PC-9 (cell line): Measurements from ENCODE around the gene MYO5A. TPM values are rescaled to one million over a fixed set of nuclear protein-coding genes. Genes with fewer than 3 reads are reported as not detected.

Experiments used
- BruUV-seq: library from RNA; stranded (reverse); fragments of 400-500 nt; replicated peaks from 2 replicates; lab custom pipeline; 2021; lab: Mats Ljungman, UMichigan
- CTCF ChIA-PET: fragments of 300-600 bp; sonication (Branson Sonifier 250); formaldehyde crosslinking; loops from one replicate; lab custom pipeline; 2022; ENCODE audit warnings: antibody characterized with exemption; lab: Charles Lee
- POLR2A ChIA-PET: fragments of 300-600 bp; sonication (Branson Sonifier 250); formaldehyde crosslinking; loops from one replicate; lab custom pipeline; 2022; ENCODE audit warnings: antibody characterized with exemption; ENCODE audit not compliant: unreplicated experiment; lab: Charles Lee
- DNase-seq, 2 experiments: peaks; one replicate each; pipeline versions ENCODE4 v3.0.0 to v3.0.0-alpha.2; 2015 to 2022; ENCODE audit warnings: mixed read lengths in 1 of 2
- H2AFZ ChIP-seq: fragments of 200-600 bp; sonication (generic); 2 replicates; pipeline ENCODE4 v1.8.1; 2017; ENCODE audit warnings: antibody characterized with exemption
- H3F3A ChIP-seq: fragments of 200-600 bp; sonication (generic); 2 replicates; pipeline ENCODE4 v1.8.1; 2017; ENCODE audit warnings: antibody characterized with exemption, mild to moderate bottlenecking, low read depth; ENCODE audit not compliant: insufficient read depth
- H3K27ac ChIP-seq: fragments of 200-600 bp; sonication (generic); 2 replicates; pipeline ENCODE4 v1.6.1; 2016; ENCODE audit warnings: mixed run types
- H3K27me3 ChIP-seq: fragments of 200-600 bp; sonication (generic); 2 replicates; pipeline ENCODE4 v1.6.1; 2016; ENCODE audit warnings: low read depth, mixed run types; ENCODE audit not compliant: insufficient read depth
- H3K36me3 ChIP-seq: fragments of 200-600 bp; sonication (generic); 2 replicates; pipeline ENCODE4 v1.6.1; 2016; ENCODE audit warnings: low read depth, mixed run types
- H3K4me1 ChIP-seq: fragments of 200-600 bp; sonication (generic); replicated peaks from 2 replicates; pipeline ENCODE4 v1.6.1; 2016; ENCODE audit warnings: mixed run types; ENCODE audit not compliant: insufficient read depth
- H3K4me2 ChIP-seq: fragments of 200-600 bp; sonication (generic); 2 replicates; pipeline ENCODE4 v1.6.1; 2017; ENCODE audit warnings: mixed run types
- H3K4me3 ChIP-seq: fragments of 200-600 bp; sonication (generic); 2 replicates; pipeline ENCODE4 v1.6.1; 2016; ENCODE audit warnings: mixed run types
- H3K79me2 ChIP-seq: fragments of 200-600 bp; sonication (generic); 2 replicates; pipeline ENCODE4 v1.6.1; 2017; ENCODE audit warnings: low read depth, mixed run types
- H3K9me2 ChIP-seq: fragments of 200-600 bp; sonication (generic); 2 replicates; pipeline ENCODE4 v1.8.1; 2017; ENCODE audit warnings: mild to moderate bottlenecking; ENCODE audit not compliant: insufficient read depth
- H3K9me3 ChIP-seq: fragments of 200-600 bp; sonication (generic); 2 replicates; pipeline ENCODE4 v1.8.1; 2016; ENCODE audit warnings: low read depth; ENCODE audit not compliant: insufficient read depth
- H4K20me1 ChIP-seq: fragments of 200-600 bp; sonication (generic); 2 replicates; pipeline ENCODE4 v1.8.1; 2017; ENCODE audit not compliant: insufficient read depth
- EZH2 ChIP-seq: fragments of 200-600 bp; sonication (generic); IDR thresholded peaks from 2 replicates; pipeline ENCODE4 v1.8.0; 2017; ENCODE audit warnings: antibody characterized with exemption, low read depth
- intact Hi-C: fragments of 100-400 bp; cut with micrococcal nuclease; formaldehyde crosslinking; loops from one replicate; pipeline ENCODE4 v1.10.0; 2022; ENCODE audit not compliant: unreplicated experiment
- total RNA-seq: library from RNA; stranded (reverse); gene quantifications from 2 replicates; pipeline ENCODE4 v1.2.3, GENCODE V29; 2021
- TF ChIP-seq, protein P1 (sequence below): fragments of 200-600 bp; sonication (generic); conservative IDR thresholded peaks from 2 replicates; pipeline ENCODE4 v1.6.1; 2017; ENCODE audit warnings: mixed run types, antibody characterized with exemption, mild to moderate bottlenecking, moderate library complexity

The MYO5A gene
- total RNA-seq, 1 experiment from 2014 or later = 10.7 TPM

DNA sequence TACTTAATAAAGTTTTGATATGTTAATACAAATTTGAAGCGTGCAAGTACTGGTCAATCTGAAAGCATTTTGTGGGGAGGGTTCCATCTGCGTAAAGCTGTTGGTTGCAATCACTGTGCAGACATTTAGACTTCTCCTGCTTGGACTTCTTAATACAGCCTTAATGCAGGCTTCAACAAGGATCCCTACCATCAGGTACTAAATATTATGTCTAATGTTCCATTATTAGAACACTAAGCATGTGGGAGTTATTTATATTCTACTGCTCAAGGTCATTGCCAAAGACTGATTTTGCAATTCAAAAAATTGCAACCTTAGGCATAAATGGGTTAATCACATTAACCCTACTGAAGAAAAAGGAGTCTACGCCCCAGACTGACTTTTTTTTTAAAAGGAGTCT, 159.2 kb downstream of the MYO5A start:
- CTCF ChIA-PET = no interaction called here

DNA sequence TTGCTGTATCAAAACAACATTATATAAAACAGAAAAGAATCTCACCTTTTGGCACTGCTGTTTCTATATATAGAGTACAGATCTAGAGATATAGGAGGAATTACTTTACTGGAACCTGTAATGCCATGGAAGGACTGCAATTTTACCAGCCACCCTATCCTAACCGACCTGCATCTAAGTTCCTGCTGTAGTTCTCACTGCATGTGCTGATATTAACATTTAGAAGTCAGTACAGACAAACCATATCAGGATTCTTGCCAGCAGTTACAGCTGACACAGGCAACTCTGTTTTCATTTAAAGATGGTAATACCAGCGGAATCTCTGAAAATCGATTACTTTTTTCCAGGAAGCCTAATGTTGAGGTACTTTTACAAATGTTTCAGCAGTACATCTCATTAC, 159.7 kb downstream of the MYO5A start:
- BruUV-seq = no TSS peak
- no peak for TF ChIP-seq EZH2
- TF ChIP-seq, protein P1, sequence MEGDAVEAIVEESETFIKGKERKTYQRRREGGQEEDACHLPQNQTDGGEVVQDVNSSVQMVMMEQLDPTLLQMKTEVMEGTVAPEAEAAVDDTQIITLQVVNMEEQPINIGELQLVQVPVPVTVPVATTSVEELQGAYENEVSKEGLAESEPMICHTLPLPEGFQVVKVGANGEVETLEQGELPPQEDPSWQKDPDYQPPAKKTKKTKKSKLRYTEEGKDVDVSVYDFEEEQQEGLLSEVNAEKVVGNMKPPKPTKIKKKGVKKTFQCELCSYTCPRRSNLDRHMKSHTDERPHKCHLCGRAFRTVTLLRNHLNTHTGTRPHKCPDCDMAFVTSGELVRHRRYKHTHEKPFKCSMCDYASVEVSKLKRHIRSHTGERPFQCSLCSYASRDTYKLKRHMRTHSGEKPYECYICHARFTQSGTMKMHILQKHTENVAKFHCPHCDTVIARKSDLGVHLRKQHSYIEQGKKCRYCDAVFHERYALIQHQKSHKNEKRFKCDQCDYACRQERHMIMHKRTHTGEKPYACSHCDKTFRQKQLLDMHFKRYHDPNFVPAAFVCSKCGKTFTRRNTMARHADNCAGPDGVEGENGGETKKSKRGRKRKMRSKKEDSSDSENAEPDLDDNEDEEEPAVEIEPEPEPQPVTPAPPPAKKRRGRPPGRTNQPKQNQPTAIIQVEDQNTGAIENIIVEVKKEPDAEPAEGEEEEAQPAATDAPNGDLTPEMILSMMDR = no peak
- no peaks in the 10 kb centered on the region for H3K36me3 ChIP-seq

More for the DNA sequence above, 159.2 kb downstream of the MYO5A start:
- Histone ChIP-seq H3K4me3 (no peak overlapping the region), H3K9me2 (no peaks in the 10 kb centered on the region), H2AFZ (no peak overlapping the region), H3F3A (no peaks in the 10 kb centered on the region), H3K27ac (no peak overlapping the region), H3K36me3 (no peaks in the 10 kb centered on the region), H3K4me2 (no peak overlapping the region), H3K4me1 (no peaks in the 10 kb centered on the region), H3K9me3 (no peaks in the 10 kb centered on the region), H3K79me2 (no peaks in the 10 kb centered on the region), H4K20me1 (no peaks in the 10 kb centered on the region), H3K27me3 (no peaks in the 10 kb centered on the region)
- TF ChIP-seq EZH2 = no peak
- TF ChIP-seq, protein P1 = no peak
- no peak for DNase-seq
- no TSS peak for BruUV-seq
- intact Hi-C loops = no loop called here
- POLR2A ChIA-PET = no interaction called here

DNA sequence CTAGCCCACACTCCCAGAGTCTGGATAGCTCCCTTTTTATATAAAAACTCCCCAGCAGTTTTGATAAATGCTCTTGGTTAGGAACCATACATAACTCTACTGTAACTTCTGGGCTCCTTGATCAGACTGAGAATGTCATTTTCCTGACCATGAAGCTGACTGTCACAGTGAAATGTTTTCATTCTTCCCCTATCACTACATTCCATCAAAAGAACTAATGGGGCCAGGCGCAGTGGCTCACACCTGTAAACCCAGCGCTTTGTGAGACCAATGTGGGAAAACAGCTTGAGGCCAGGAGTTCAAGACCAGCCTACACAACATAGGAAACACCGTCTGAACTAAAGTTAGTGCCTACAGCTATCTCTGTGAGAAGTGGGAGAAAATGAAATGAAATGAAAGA, 160.3 kb downstream of the MYO5A start:
- CTCF ChIA-PET = no interaction called here
- intact Hi-C loops = no loop called here
- Histone ChIP-seq H3K9me3 (no peaks in the 10 kb centered on the region), H4K20me1 (no peaks in the 10 kb centered on the region), H3K36me3 (no peaks in the 10 kb centered on the region), H3K79me2 (no peaks in the 10 kb centered on the region), H2AFZ (no peak overlapping the region), H3K4me2 (no peak overlapping the region), H3K27ac (no peak overlapping the region), H3K4me3 (no peak overlapping the region), H3K9me2 (no peaks in the 10 kb centered on the region), H3F3A (no peaks in the 10 kb centered on the region), H3K27me3 (no peaks in the 10 kb centered on the region), H3K4me1 (no peaks in the 10 kb centered on the region)
- BruUV-seq = no TSS peak
- POLR2A ChIA-PET = interaction anchor here (0.7 kb wide), 1 partner anchor 10 kb away, joined by 4 read pairs; no protein-coding TSS in a partner anchor
- TF ChIP-seq EZH2 = no peak
- TF ChIP-seq, protein P1 = no peak
- DNase-seq = peak; percentile 28 to 35

More for the DNA sequence above, 159.7 kb downstream of the MYO5A start:
- H3K79me2 ChIP-seq = no peaks in the 10 kb centered on the region
- H3K27me3 ChIP-seq = no peaks in the 10 kb centered on the region
- DNase-seq = no peak
- POLR2A ChIA-PET = no interaction called here
- H4K20me1 ChIP-seq = no peaks in the 10 kb centered on the region
- no peak overlapping the region for H3K27ac ChIP-seq
- H3K9me3 ChIP-seq = no peaks in the 10 kb centered on the region
- no peaks in the 10 kb centered on the region for H3K4me1 ChIP-seq
- H3K4me2 ChIP-seq = no peak overlapping the region
- no peaks in the 10 kb centered on the region for H3F3A ChIP-seq
- CTCF ChIA-PET = no interaction called here
- H3K4me3 ChIP-seq = no peak overlapping the region
- H3K9me2 ChIP-seq = no peaks in the 10 kb centered on the region
- intact Hi-C loops = no loop called here
- no peak overlapping the region for H2AFZ ChIP-seq
